HCT116 (cell line): ENCODE measurements around the gene ALOXE3. TPM values are rescaled to one million over a fixed set of nuclear protein-coding genes. Genes with fewer than 3 reads are reported as not detected.

Experiments
- ATAC-seq: fragments of 200-7000 bp; cut with Tn5 transposase; 2 replicates; pipeline ENCODE4 v1.9.1; 2020; ENCODE audit warnings: mild to moderate bottlenecking, moderate library complexity
- BruUV-seq: library from RNA; stranded (reverse); fragments of 400-500 nt; replicated peaks from 2 replicates; lab custom pipeline; 2021; lab: Mats Ljungman, UMichigan
- CTCF ChIA-PET: fragments of 300-600 bp; sonication (Branson Sonifier 250); formaldehyde crosslinking; loops from one replicate; lab custom pipeline; 2021; ENCODE audit warnings: antibody characterized with exemption; lab: Charles Lee
- POLR2A ChIA-PET: fragments of 300-600, 350-600 bp; sonication (Branson Sonifier 250); formaldehyde crosslinking; loops from one replicate; lab custom pipeline; 2021; ENCODE audit warnings: antibody characterized with exemption; lab: Charles Lee
- RAD21 ChIA-PET, 2 experiments: fragments of 300-600 bp; sonication (Branson Sonifier 250); formaldehyde crosslinking; loops; one replicate each; lab custom pipeline; 2023; ENCODE audit warnings: low total read pairs in 2 of 2; ENCODE audit not compliant: uncharacterized antibody in 2 of 2, unreplicated experiment in 2 of 2, low non-redundant PET in 1 of 2; lab: Charles Lee
- DNase-seq: peaks from one replicate; pipeline ENCODE4 v3.0.0-alpha.2; 2010; ENCODE audit warnings: low read depth, low spot score
- H2AFZ ChIP-seq: fragments of 200-600 bp; shearing (Covaris generic), sonication (generic); 2 replicates; pipeline ENCODE4 v1.6.1; 2017; ENCODE audit warnings: low read depth, mixed run types, mixed read lengths, antibody characterized with exemption, low read length; ENCODE audit not compliant: poor library complexity, severe bottlenecking
- H3K27ac ChIP-seq: 2 replicates; pipeline ENCODE4 v1.5.1; 2012; ENCODE audit warnings: low read depth, low read length
- H3K27me3 ChIP-seq: fragments of 200-600 bp; sonication (generic); 2 replicates; pipeline ENCODE4 v1.6.1; 2016; ENCODE audit warnings: mixed run types, low read length, mixed read lengths; ENCODE audit not compliant: insufficient read depth
- H3K36me3 ChIP-seq, 2 experiments: fragments of 200-500 bp in 1 of 2; fragments of 200-600 bp in 1 of 2; sonication (Bioruptor generic) in 1 of 2; sonication (generic) in 1 of 2; 2 replicates each; pipeline versions ENCODE4 v1.5.1 to v1.6.1; 2014 to 2016; ENCODE audit warnings: low read length in 2 of 2, inconsistent platforms in 1 of 2, mixed read lengths in 1 of 2, mixed run types in 1 of 2; ENCODE audit not compliant: insufficient read depth in 2 of 2, control insufficient read depth in 1 of 2
- H3K4me1 ChIP-seq, 2 experiments: fragments of 200-600 bp in 1 of 2; sonication (generic) in 1 of 2; 2 replicates each; pipeline versions ENCODE4 v1.5.1 to v1.6.1; 2012 to 2017; ENCODE audit warnings: low read length in 2 of 2, inconsistent platforms in 1 of 2, mild to moderate bottlenecking in 1 of 2, mixed read lengths in 1 of 2, mixed run types in 1 of 2, moderate library complexity in 1 of 2; ENCODE audit not compliant: insufficient read depth in 2 of 2, control insufficient read depth in 1 of 2
- H3K4me2 ChIP-seq: fragments of 200-600 bp; sonication (generic); 2 replicates; pipeline ENCODE4 v1.6.1; 2017; ENCODE audit warnings: mixed run types, low read length, mixed read lengths
- H3K4me3 ChIP-seq, 2 experiments: fragments of 200-600 bp in 1 of 2; sonication (generic) in 1 of 2; replicated peaks in 1 of 2; 2 replicates each; pipeline ENCODE4 v1.5.1; 2011 to 2016; ENCODE audit warnings: low read length in 2 of 2, control low read depth in 1 of 2, low read depth in 1 of 2, mild to moderate bottlenecking in 1 of 2, mixed read lengths in 1 of 2, mixed run types in 1 of 2
- H3K79me2 ChIP-seq: fragments of 200-600 bp; sonication (generic); 2 replicates; pipeline ENCODE4 v1.6.1; 2017; ENCODE audit warnings: mild to moderate bottlenecking, mixed run types, low read length, moderate library complexity, mixed read lengths; ENCODE audit not compliant: insufficient read depth
- H3K9ac ChIP-seq: fragments of 200-600 bp; sonication (generic); 2 replicates; pipeline ENCODE4 v1.6.1; 2016; ENCODE audit warnings: low read length, mixed read lengths
- H3K9me2 ChIP-seq: fragments of 200-600 bp; sonication (generic), shearing (Covaris generic); 2 replicates; pipeline ENCODE4 v1.6.1; 2017; ENCODE audit warnings: mixed run types, mild to moderate bottlenecking, moderate library complexity; ENCODE audit not compliant: insufficient read depth
- H3K9me3 ChIP-seq, 2 experiments: fragments of 200-500 bp in 1 of 2; fragments of 200-600 bp in 1 of 2; sonication (Bioruptor generic) in 1 of 2; sonication (generic) in 1 of 2; 2 replicates each; pipeline ENCODE4 v1.6.1; 2014 to 2017; ENCODE audit warnings: low read length in 2 of 2, mixed read lengths in 2 of 2, inconsistent platforms in 1 of 2, low read depth in 1 of 2, mild to moderate bottlenecking in 1 of 2, mixed run types in 1 of 2, moderate library complexity in 1 of 2; ENCODE audit not compliant: control insufficient read depth in 1 of 2, insufficient read depth in 1 of 2
- H4K20me1 ChIP-seq: fragments of 200-600 bp; sonication (generic), shearing (Covaris generic); 2 replicates; pipeline ENCODE4 v1.6.1; 2017; ENCODE audit warnings: mixed run types, mild to moderate bottlenecking, moderate library complexity; ENCODE audit not compliant: insufficient read depth
- ATF3 ChIP-seq: IDR thresholded peaks from 2 replicates; pipeline ENCODE4 v1.6.1; 2012
- CTCF ChIP-seq, 3 experiments: fragments of 200-600 bp in 1 of 3; sonication (generic) in 1 of 3; IDR thresholded peaks in 2 of 3; conservative IDR thresholded peaks in 1 of 3; 2 replicates each; pipeline ENCODE4 v1.5.1; 2012 to 2017; ENCODE audit warnings: low read depth in 2 of 3, low read length in 2 of 3, antibody characterized with exemption in 1 of 3, borderline replicate concordance in 1 of 3, control low read depth in 1 of 3, mild to moderate bottlenecking in 1 of 3, mixed read lengths in 1 of 3, mixed run types in 1 of 3, moderate library complexity in 1 of 3; ENCODE audit not compliant: insufficient read depth in 1 of 3
- EGR1 ChIP-seq: IDR thresholded peaks from 2 replicates; pipeline ENCODE4 v1.6.1; 2012; ENCODE audit warnings: low read depth
- EZH2phosphoT487 ChIP-seq: fragments of 200-600 bp; IDR thresholded peaks from 2 replicates; pipeline ENCODE4 v1.6.1; 2018; ENCODE audit warnings: antibody characterized with exemption, borderline replicate concordance
- FOSL1 ChIP-seq: IDR thresholded peaks from 2 replicates; pipeline ENCODE4 v1.6.1; 2012; ENCODE audit warnings: low read depth
- RAD21 ChIP-seq: IDR thresholded peaks from 2 replicates; pipeline ENCODE4 v1.6.1; 2012; ENCODE audit warnings: low read depth, mild to moderate bottlenecking
- TCF7L2 ChIP-seq: IDR thresholded peaks from 2 replicates; pipeline ENCODE4 v1.7.0; 2011; ENCODE audit warnings: borderline replicate concordance, inconsistent platforms; ENCODE audit not compliant: insufficient read depth, insufficient read length; ENCODE audit errors: extremely low read depth
- YY1 ChIP-seq: IDR thresholded peaks from 2 replicates; pipeline ENCODE4 v1.6.1; 2011; ENCODE audit warnings: low read length, low read depth, moderate library complexity, mild to moderate bottlenecking; ENCODE audit not compliant: insufficient replicate concordance; ENCODE audit errors: extremely low read depth
- ZBTB33 ChIP-seq: IDR thresholded peaks from 2 replicates; pipeline ENCODE4 v1.6.1; 2011; ENCODE audit warnings: mild to moderate bottlenecking, low read length, moderate library complexity; ENCODE audit not compliant: insufficient replicate concordance; ENCODE audit errors: extremely low read depth
- ZFX ChIP-seq: fragments of 450-650 bp; IDR thresholded peaks from 2 replicates; pipeline ENCODE4 v1.6.1; 2017
- intact Hi-C: fragments of 100-400 bp; cut with micrococcal nuclease; formaldehyde crosslinking; loops from 2 replicates; pipeline ENCODE4 v1.10.0; 2022
- total RNA-seq: library from RNA; stranded (reverse); gene quantifications from one replicate; pipeline ENCODE4 v1.2.1, GENCODE V29; 2021; ENCODE audit not compliant: unreplicated experiment

The ALOXE3 gene
- total RNA-seq, 1 experiment from 2014 or later: 3.5 TPM

GRCh38 chr17:8122422-8122923, 4.2 kb upstream of the ALOXE3 start:
- POLR2A ChIA-PET: interaction anchor here (0.6 to 2.5 kb wide), 4 partner anchors 11 to 173 kb away, joined by 4 to 13 read pairs (median 6); partner anchors contain the start of gene SLC25A35
- peaks cover 31 to 81% of the 10 kb centered on the region in 2 experiments for H3K4me1 ChIP-seq

GRCh38 chr17:8121681-8122421, 3.5 kb upstream of the ALOXE3 start:
- H2AFZ ChIP-seq: peak overlapping the region; percentile 66
- intact Hi-C loops: loop anchor here (2.0 to 10.0 kb wide), 3 partner anchors 17 to 263 kb away; partner anchors contain the start of gene RPL26
- H4K20me1 ChIP-seq: peaks cover 3% of the 10 kb centered on the region; the same call in 1 of the 2 replicates
- RAD21 ChIA-PET: interaction anchor here (0.6 to 1.2 kb wide), 2 partner anchors 49 to 93 kb away, joined by 3 read pairs; no protein-coding TSS in a partner anchor
- POLR2A ChIA-PET: interaction anchor here (0.6 to 2.5 kb wide), 5 partner anchors 11 to 182 kb away, joined by 3 to 13 read pairs (median 4); partner anchors contain the start of gene SLC25A35
- BruUV-seq: no TSS peak
- DNase-seq (peak; percentile 51), ATAC-seq (peak; percentile 43)
- H3K9me3 ChIP-seq: no peaks in the 10 kb centered on the region
- H3K4me2 ChIP-seq: peak overlapping the region; percentile 92
- CTCF ChIA-PET: interaction anchor here (0.6 to 1.1 kb wide), 7 partner anchors 11 to 624 kb away, joined by 3 to 5 read pairs (median 3); no protein-coding TSS in a partner anchor
- H3K36me3 ChIP-seq: no peaks in the 10 kb centered on the region
- H3K4me3 ChIP-seq: peak overlapping the region; percentile 52 to 61
- TF ChIP-seq RAD21 (peak; percentile 91), ZBTB33 (no peak), ZFX (peak; percentile 45; the same call in 1 of the 2 replicates), TCF7L2 (peak; percentile 38), CTCF (IDR thresholded peaks at IDR 0.05 in 2 of 3, conservative IDR thresholded peaks at IDR 0.05 in 1 of 3; ENCODE audit: borderline replicate concordance in 1 of 3, insufficient read depth in 1 of 3, low read depth in 2 of 3, low read length in 2 of 3) (peak; percentile 59 to 70 (median 60); a peak in 5 of 6 replicates), ATF3 (no peak)
- H3K27me3 ChIP-seq: no peaks in the 10 kb centered on the region
- no peaks in the 10 kb centered on the region for H3K9me2 ChIP-seq
- H3K79me2 ChIP-seq: no peaks in the 10 kb centered on the region
- H3K4me1 ChIP-seq: peaks cover 30 to 81% of the 10 kb centered on the region in 2 experiments
- peak overlapping the region; percentile 57 for H3K27ac ChIP-seq
- H3K9ac ChIP-seq: peak overlapping the region; percentile 51

More at GRCh38 chr17:8122422-8122923, 4.2 kb upstream of the ALOXE3 start:
- no peaks in the 10 kb centered on the region for H3K9me2 ChIP-seq
- intact Hi-C loops: loop anchor here (10.0 kb wide), 1 partner anchor 262 kb away; the partner anchor contains the start of gene RPL26
- H4K20me1 ChIP-seq: peaks cover 3% of the 10 kb centered on the region; the same call in 1 of the 2 replicates
- no peak for ATAC-seq
- BruUV-seq: no TSS peak
- H3K4me2 ChIP-seq: peak overlapping the region; percentile 92
- H3K79me2 ChIP-seq: no peaks in the 10 kb centered on the region
- ChIA-PET CTCF (interaction anchor here (0.6 to 1.1 kb wide), 7 partner anchors 12 to 624 kb away, joined by 3 to 5 read pairs (median 3); no protein-coding TSS in a partner anchor), RAD21 (interaction anchor here in 1 of 2 experiments (1.2 kb wide), 1 partner anchor 49 kb away, joined by 3 read pairs; no protein-coding TSS in a partner anchor)
- DNase-seq: no peak
- H3K27ac ChIP-seq: no peak overlapping the region
- no peaks in the 10 kb centered on the region for H3K36me3 ChIP-seq
- H2AFZ ChIP-seq: peak overlapping the region; percentile 66
- TF ChIP-seq FOSL1 (no peak), YY1 (no peak), EZH2phosphoT487 (no peak), EGR1 (no peak)
- H3K4me3 ChIP-seq: peak overlapping the region; percentile 52 to 61
- H3K9me3 ChIP-seq: no peaks in the 10 kb centered on the region
- no peaks in the 10 kb centered on the region for H3K27me3 ChIP-seq
- peak overlapping the region; percentile 51 for H3K9ac ChIP-seq
